HepG2 (cell line): ENCODE data around the gene PLXNB2. TPM values are rescaled to one million over a fixed set of nuclear protein-coding genes. Genes with fewer than 3 reads are reported as not detected.
A peak's percentile ranks its signal among the peaks of the same experiment; 100 is the strongest.

Experiments used
- ARHGAP35 ChIP-seq: sonication (generic); formaldehyde crosslinking; IDR thresholded peaks from 2 replicates; pipeline ENCODE4 v1.9.0; 2022; ENCODE audit warnings: mild to moderate bottlenecking, inconsistent platforms, moderate library complexity, missing genetic modification reagents, borderline replicate concordance
- LCORL ChIP-seq, 2 experiments: fragments of 450-650 bp in 1 of 2; sonication (generic) in 1 of 2; formaldehyde crosslinking in 1 of 2; IDR thresholded peaks; 2 replicates each; pipeline versions ENCODE4 v1.5.0 to v1.6.1; 2017 to 2020; ENCODE audit warnings: antibody characterized with exemption in 1 of 2, missing genetic modification reagents in 1 of 2
- MATR3 ChIP-seq: sonication (generic); formaldehyde crosslinking; IDR thresholded peaks from 2 replicates; pipeline ENCODE4 v1.4.0; 2020; ENCODE audit warnings: missing genetic modification reagents
- NBN ChIP-seq: fragments of 450-650 bp; conservative IDR thresholded peaks from 2 replicates; pipeline ENCODE4 v1.6.1; 2017
- PHB2 ChIP-seq: fragments of 450-650 bp; IDR thresholded peaks from 2 replicates; pipeline ENCODE4 v1.6.1; 2018; ENCODE audit not compliant: partially characterized antibody
- SUZ12 ChIP-seq: fragments of 150-350 bp; IDR thresholded peaks from 2 replicates; pipeline ENCODE4 v1.6.1; 2014; ENCODE audit warnings: low read depth, low read length
- ZBTB2 ChIP-seq: sonication (generic); formaldehyde crosslinking; IDR thresholded peaks from 2 replicates; pipeline ENCODE4 v1.8.0; 2022; ENCODE audit warnings: low read depth, missing genetic modification reagents
- ZMYM2 ChIP-seq: sonication (generic); formaldehyde crosslinking; IDR thresholded peaks from 2 replicates; pipeline ENCODE4 v1.8.0; 2022; ENCODE audit warnings: mild to moderate bottlenecking, missing genetic modification reagents
- ZNF232 ChIP-seq: sonication (generic); formaldehyde crosslinking; IDR thresholded peaks from 2 replicates; pipeline ENCODE4 v1.4.0; 2020; ENCODE audit warnings: missing genetic modification reagents, borderline replicate concordance
- ZNF44 ChIP-seq: sonication (generic); formaldehyde crosslinking; IDR thresholded peaks from 2 replicates; pipeline ENCODE4 v1.5.1; 2020; ENCODE audit warnings: mild to moderate bottlenecking, missing genetic modification reagents
- ZNF512 ChIP-seq: sonication (generic); formaldehyde crosslinking; IDR thresholded peaks from 2 replicates; pipeline ENCODE4 v1.4.0; 2020; ENCODE audit warnings: mild to moderate bottlenecking, missing genetic modification reagents
- ZSCAN9 ChIP-seq: IDR thresholded peaks from 2 replicates; pipeline ENCODE4 v1.6.1; 2016; ENCODE audit warnings: borderline replicate concordance
- polyA plus RNA-seq, 8 experiments: library from polyadenylated mRNA; depleted of rRNA in 3 of 8; stranded (reverse) in 7 of 8; unstranded in 1 of 8; fragments of >200 nt; fragmentation: Illumina TruSeq in 4 of 8; extraction: Trizol in 4 of 8; gene quantifications; 2 replicates each; pipeline versions ENCODE4 v1.2.1 to v1.2.3, GENCODE V29; 2011 to 2016; ENCODE audit warnings: low read depth in 4 of 8, missing spikeins in 1 of 8, mixed read lengths in 1 of 8; ENCODE audit not compliant: insufficient read depth in 1 of 8
- total RNA-seq, 5 experiments: library from RNA; depleted of rRNA; stranded (reverse); fragments of >200 nt; fragmentation: Illumina TruSeq; extraction: Trizol; gene quantifications; 2 replicates each; pipeline ENCODE4 v1.2.3, GENCODE V29; 2016; ENCODE audit warnings: low read depth in 1 of 5
- TF ChIP-seq, protein P1 (sequence below): sonication (generic); formaldehyde crosslinking; IDR thresholded peaks from 2 replicates; pipeline ENCODE4 v1.4.0; 2020; ENCODE audit warnings: missing genetic modification reagents
- TF ChIP-seq, protein P2 (sequence below): sonication (generic); formaldehyde crosslinking; IDR thresholded peaks from 2 replicates; pipeline ENCODE4 v1.4.0; 2020; ENCODE audit warnings: missing genetic modification reagents, borderline replicate concordance
- TF ChIP-seq, protein P3 (sequence below): sonication (generic); formaldehyde crosslinking; IDR thresholded peaks from 2 replicates; pipeline ENCODE4 v1.5.0; 2020; ENCODE audit warnings: mild to moderate bottlenecking, missing genetic modification reagents

The PLXNB2 gene
- total and polyA plus RNA-seq, 2 of the 13 experiments (the other 11 are each of a cell fraction or from before 2014, with no cell fraction given), result 32.6 to 68.9 TPM

DNA sequence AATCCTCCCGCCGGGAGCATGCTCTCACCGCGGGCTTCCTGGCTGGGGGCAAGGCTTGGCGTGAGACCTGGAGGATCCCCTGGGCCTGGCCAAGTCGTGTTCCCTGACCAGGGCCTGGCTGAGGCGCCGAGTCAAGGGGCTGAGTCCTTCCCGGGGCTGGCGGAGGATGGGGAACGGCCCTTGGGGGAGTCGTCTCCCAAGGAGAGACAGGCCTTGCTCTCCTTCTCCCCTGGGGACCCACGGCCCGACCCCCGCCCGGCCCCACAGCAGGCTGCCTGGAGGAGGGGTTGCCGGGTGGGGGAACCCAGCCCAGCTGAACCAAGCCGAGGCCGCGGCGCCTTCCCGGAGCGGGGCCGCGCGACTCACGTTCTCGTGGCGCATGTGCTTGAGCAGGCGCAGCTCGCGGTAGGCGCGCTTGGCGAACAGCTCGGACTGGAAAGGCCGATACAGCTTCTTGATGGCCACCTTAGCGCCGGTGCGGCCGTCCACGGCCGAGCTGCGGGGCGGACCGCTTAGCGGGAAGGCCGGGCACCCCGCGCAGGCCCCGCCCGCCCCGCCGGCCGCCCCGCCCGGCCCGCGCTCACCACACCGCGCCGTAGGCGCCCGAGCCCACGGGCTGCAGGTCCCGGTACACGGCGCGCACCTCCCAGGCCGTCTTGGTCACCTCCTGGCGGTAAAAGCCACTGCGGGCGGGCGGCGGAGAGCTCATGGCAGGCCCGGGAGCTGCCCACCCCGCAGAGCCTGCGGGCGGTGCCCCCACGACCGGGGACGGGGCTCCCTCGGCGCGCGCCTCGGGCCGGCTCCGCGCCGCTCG lies 46.4 kb downstream of the PLXNB2 start (continued):
- TF ChIP-seq, protein P1, sequence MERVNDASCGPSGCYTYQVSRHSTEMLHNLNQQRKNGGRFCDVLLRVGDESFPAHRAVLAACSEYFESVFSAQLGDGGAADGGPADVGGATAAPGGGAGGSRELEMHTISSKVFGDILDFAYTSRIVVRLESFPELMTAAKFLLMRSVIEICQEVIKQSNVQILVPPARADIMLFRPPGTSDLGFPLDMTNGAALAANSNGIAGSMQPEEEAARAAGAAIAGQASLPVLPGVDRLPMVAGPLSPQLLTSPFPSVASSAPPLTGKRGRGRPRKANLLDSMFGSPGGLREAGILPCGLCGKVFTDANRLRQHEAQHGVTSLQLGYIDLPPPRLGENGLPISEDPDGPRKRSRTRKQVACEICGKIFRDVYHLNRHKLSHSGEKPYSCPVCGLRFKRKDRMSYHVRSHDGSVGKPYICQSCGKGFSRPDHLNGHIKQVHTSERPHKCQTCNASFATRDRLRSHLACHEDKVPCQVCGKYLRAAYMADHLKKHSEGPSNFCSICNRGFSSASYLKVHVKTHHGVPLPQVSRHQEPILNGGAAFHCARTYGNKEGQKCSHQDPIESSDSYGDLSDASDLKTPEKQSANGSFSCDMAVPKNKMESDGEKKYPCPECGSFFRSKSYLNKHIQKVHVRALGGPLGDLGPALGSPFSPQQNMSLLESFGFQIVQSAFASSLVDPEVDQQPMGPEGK (CRISPR knock-in tag), result peak; percentile 3; the same call in 1 of the 2 replicates
- TF ChIP-seq ZMYM2 (no peak), ZBTB2 (CRISPR knock-in tag) (0 out of 2 replicates have a peak, but pooled peaks have one; percentile 14), ZNF512 (CRISPR knock-in tag) (no peak), MATR3 (CRISPR knock-in tag) (0 out of 2 replicates have a peak, but pooled peaks have one; percentile 14), ARHGAP35 (CRISPR knock-in tag) (0 out of 2 replicates have a peak, but pooled peaks have one; percentile 67), ZNF44 (CRISPR knock-in tag) (no peak), SUZ12 (no peak), ZNF232 (CRISPR knock-in tag) (no peak), ZSCAN9 (no peak), LCORL (IDR thresholded peaks at IDR 0.05) (no peak), LCORL (CRISPR knock-in tag; IDR thresholded peaks at IDR 0.05) (0 out of 2 replicates have a peak, but pooled peaks have one; percentile 20), PHB2 (no peak), NBN (no peak)
- TF ChIP-seq, protein P2, sequence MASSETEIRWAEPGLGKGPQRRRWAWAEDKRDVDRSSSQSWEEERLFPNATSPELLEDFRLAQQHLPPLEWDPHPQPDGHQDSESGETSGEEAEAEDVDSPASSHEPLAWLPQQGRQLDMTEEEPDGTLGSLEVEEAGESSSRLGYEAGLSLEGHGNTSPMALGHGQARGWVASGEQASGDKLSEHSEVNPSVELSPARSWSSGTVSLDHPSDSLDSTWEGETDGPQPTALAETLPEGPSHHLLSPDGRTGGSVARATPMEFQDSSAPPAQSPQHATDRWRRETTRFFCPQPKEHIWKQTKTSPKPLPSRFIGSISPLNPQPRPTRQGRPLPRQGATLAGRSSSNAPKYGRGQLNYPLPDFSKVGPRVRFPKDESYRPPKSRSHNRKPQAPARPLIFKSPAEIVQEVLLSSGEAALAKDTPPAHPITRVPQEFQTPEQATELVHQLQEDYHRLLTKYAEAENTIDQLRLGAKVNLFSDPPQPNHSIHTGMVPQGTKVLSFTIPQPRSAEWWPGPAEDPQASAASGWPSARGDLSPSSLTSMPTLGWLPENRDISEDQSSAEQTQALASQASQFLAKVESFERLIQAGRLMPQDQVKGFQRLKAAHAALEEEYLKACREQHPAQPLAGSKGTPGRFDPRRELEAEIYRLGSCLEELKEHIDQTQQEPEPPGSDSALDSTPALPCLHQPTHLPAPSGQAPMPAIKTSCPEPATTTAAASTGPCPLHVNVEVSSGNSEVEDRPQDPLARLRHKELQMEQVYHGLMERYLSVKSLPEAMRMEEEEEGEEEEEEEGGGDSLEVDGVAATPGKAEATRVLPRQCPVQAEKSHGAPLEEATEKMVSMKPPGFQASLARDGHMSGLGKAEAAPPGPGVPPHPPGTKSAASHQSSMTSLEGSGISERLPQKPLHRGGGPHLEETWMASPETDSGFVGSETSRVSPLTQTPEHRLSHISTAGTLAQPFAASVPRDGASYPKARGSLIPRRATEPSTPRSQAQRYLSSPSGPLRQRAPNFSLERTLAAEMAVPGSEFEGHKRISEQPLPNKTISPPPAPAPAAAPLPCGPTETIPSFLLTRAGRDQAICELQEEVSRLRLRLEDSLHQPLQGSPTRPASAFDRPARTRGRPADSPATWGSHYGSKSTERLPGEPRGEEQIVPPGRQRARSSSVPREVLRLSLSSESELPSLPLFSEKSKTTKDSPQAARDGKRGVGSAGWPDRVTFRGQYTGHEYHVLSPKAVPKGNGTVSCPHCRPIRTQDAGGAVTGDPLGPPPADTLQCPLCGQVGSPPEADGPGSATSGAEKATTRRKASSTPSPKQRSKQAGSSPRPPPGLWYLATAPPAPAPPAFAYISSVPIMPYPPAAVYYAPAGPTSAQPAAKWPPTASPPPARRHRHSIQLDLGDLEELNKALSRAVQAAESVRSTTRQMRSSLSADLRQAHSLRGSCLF, result no peak
- TF ChIP-seq, protein P3, sequence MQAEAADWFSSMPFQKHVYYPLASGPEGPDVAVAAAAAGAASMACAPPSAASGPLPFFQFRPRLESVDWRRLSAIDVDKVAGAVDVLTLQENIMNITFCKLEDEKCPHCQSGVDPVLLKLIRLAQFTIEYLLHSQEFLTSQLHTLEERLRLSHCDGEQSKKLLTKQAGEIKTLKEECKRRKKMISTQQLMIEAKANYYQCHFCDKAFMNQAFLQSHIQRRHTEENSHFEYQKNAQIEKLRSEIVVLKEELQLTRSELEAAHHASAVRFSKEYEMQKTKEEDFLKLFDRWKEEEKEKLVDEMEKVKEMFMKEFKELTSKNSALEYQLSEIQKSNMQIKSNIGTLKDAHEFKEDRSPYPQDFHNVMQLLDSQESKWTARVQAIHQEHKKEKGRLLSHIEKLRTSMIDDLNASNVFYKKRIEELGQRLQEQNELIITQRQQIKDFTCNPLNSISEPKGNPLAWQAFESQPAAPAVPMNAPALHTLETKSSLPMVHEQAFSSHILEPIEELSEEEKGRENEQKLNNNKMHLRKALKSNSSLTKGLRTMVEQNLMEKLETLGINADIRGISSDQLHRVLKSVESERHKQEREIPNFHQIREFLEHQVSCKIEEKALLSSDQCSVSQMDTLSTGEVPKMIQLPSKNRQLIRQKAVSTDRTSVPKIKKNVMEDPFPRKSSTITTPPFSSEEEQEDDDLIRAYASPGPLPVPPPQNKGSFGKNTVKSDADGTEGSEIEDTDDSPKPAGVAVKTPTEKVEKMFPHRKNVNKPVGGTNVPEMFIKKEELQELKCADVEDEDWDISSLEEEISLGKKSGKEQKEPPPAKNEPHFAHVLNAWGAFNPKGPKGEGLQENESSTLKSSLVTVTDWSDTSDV, result peak; percentile 53; the same call in 1 of the 2 replicates
